Peyer's patch (tissue), 4 donors: ENCODE data around the gene IL34.

Experiments
- CTCF ChIP-seq, 6 experiments: fragments of 450-650 bp in 4 of 6; fragments of 200-600 bp in 2 of 6; sonication (generic) in 1 of 6; IDR thresholded peaks; one replicate each; pipeline ENCODE4 v1.5.1; 2017 to 2019; ENCODE audit warnings: antibody characterized with exemption in 6 of 6, mild to moderate bottlenecking in 3 of 6, moderate library complexity in 1 of 6
- POLR2A ChIP-seq, 2 donors: fragments of 450-650 bp; IDR thresholded peaks; one replicate each; pipeline ENCODE4 v1.5.1; 2017; ENCODE audit warnings: antibody characterized with exemption in 2 of 2, mild to moderate bottlenecking in 2 of 2, moderate library complexity in 2 of 2

GRCh38 chr16:70652322-70652721, 6.0 kb downstream of the IL34 start:
- TF ChIP-seq CTCF (IDR thresholded peaks at IDR 0.05) (no peak), POLR2A (IDR thresholded peaks at IDR 0.05) (no peak)
